Activated T-helper 1 cell treated with anti-CD3 and anti-CD28 coated beads, Interleukin-12 subunit alpha, Interleukin-12 subunit beta, Interleukin-2, Interleukin-4 antibody, amounts not matched to agents 30 ng/mL and 10 ng/mL and 1 ng/mL, durations not matched to agents 14 hours and 24 hours and 36 hours (primary cell): Measurements from ENCODE around the gene REX1BD. TPM values are rescaled to one million over a fixed set of nuclear protein-coding genes. Genes with fewer than 3 reads are reported as not detected.

Source experiments
- DNase-seq: peaks from one replicate; pipeline ENCODE4 v3.0.0; 2021; ENCODE audit warnings: low spot score
- H3K27ac Mint-ChIP-seq: one replicate; pipeline ENCODE4 v1.8.0; 2021; ENCODE audit warnings: mild to moderate bottlenecking, mixed read lengths
- H3K27me3 Mint-ChIP-seq: one replicate; pipeline ENCODE4 v1.8.0; 2022; ENCODE audit warnings: mild to moderate bottlenecking, moderate library complexity, mixed read lengths; ENCODE audit not compliant: insufficient read depth
- H3K36me3 Mint-ChIP-seq: one replicate; pipeline ENCODE4 v1.8.0; 2021; ENCODE audit warnings: low read depth, mixed read lengths
- H3K4me1 Mint-ChIP-seq: one replicate; pipeline ENCODE4 v1.8.0; 2021; ENCODE audit warnings: low read depth, mixed read lengths
- H3K4me3 Mint-ChIP-seq: one replicate; pipeline ENCODE4 v1.8.0; 2021; ENCODE audit warnings: mild to moderate bottlenecking, moderate library complexity, mixed read lengths
- H3K9me3 Mint-ChIP-seq: one replicate; pipeline ENCODE4 v1.8.0; 2021; ENCODE audit warnings: mixed read lengths
- intact Hi-C: fragments of 100-400 bp; cut with micrococcal nuclease; formaldehyde crosslinking; loops from one replicate; pipeline ENCODE4 v1.15.1; 2024
- total RNA-seq: library from RNA; stranded (reverse); gene quantifications from 2 replicates; pipeline ENCODE4 v1.2.3, GENCODE V29; 2022

Gene REX1BD
- total RNA-seq, 1 donor from 2014 or later: 134 TPM

DNA sequence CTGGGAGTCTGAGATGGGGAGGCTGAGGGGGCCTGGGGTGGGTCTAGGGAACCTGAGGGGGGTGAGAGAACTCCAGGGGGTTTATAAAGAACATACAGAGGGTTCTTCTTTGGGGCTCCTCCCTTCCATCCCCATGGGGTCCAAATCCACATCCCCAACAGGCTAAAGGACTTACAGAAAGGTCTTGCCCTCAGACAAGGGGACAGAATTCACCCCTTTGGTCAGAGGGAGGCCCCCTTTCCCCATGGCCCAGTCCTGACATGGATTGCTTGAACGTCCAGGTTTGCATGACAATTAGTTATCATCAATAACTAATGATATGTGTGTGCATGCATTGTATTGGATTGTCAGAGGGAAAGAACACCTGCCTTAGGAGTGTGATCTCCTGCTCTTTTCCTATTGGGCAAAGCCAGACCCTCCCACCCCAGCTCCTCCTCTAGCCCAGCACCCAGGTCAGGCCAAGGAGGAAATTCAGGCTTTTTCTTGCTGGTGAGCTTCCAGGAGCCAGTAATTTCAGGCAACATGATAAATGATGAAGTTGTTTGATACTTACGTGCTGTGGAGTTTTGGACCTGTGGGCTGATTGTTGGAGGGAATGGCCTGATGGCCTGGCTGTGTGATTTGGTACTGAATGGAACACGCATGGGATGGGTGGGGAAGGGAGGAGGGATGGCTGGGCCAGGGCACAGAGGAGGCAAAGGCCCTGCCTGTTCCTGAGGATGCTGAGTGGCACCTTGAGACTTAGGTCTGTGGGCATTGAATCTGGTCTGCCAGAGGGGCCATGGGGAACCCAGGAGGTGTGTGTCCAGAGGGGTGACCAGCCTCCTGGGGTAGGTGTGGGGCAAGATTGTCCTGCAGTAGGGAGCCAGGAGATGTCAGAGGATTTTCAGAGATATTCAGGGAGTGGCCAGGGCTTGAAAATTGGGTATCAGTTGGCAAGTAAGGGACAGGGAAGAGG, 49.4 kb downstream of the REX1BD start:
- Mint-ChIP-seq H3K36me3 (peaks cover 2% of the 10 kb centered on the region), H3K4me3 (peak overlapping the region; percentile 80), H3K9me3 (no peaks in the 10 kb centered on the region), H3K4me1 (peaks cover 22% of the 10 kb centered on the region), H3K27ac (peak overlapping the region; percentile 43), H3K27me3 (peaks cover 5% of the 10 kb centered on the region)
- no peak for DNase-seq
- intact Hi-C loops: loop anchor here (2.0 to 5.0 kb wide), 4 partner anchors 66 to 554 kb away; partner anchors contain the start of genes BORCS8, RAB3A, RFXANK and UBA52

DNA sequence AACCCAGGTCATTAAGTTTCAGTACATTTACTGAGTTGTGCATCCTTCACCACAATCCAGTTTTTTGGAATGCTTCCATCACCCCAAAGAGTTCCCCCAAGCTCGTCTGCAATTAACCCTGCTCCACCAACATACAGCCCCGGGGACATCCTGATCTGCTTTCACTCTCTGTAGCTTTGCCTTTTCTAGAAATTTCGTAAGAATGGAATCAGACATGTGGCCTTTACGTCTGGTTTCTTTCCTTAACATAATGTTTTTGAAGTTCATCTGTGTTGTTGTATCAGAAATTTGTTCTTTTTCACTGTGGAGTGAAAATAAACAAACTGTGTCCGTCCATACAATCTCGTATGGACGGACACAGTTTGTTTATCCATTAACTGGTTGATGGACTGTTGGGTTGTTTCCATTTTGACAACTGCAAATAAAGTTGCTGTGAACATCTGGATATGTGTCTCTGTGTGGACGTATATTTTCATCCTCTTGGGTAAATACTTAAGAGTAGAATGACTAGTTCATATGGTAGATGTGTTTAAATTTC, 51.2 kb downstream of the REX1BD start:
- Mint-ChIP-seq H3K4me1 (peaks cover 19% of the 10 kb centered on the region), H3K36me3 (peaks cover 2% of the 10 kb centered on the region), H3K27ac (no peak overlapping the region), H3K9me3 (no peaks in the 10 kb centered on the region), H3K4me3 (peak overlapping the region; percentile 33), H3K27me3 (peaks cover 3% of the 10 kb centered on the region)
- intact Hi-C loops: loop anchor here (5.0 kb wide), 2 partner anchors 67 to 553 kb away; partner anchors contain the start of genes BORCS8, RFXANK and UBA52
- no peak for DNase-seq

Other genes with a start within 250 kb of the REX1BD start
- 17.9 and 21.5 TPM in 2 replicates for gene PGPEP1, start 248.2 kb upstream of the REX1BD start, total RNA-seq
- gene GDF15, start 202.6 kb upstream of the REX1BD start, total RNA-seq: not detected in 2 replicates
- not detected in 2 replicates for gene LRRC25, start 191.2 kb upstream of the REX1BD start, total RNA-seq
- gene SSBP4, start 169.4 kb upstream of the REX1BD start, total RNA-seq: 135 and 141 TPM in 2 replicates
- gene ISYNA1, start 150.7 kb upstream of the REX1BD start, total RNA-seq: 9.0 and 10.7 TPM in 2 replicates
- gene ELL, start 66.7 kb upstream of the REX1BD start, total RNA-seq: 23.6 and 24.1 TPM in 2 replicates
- 163 and 167 TPM in 2 replicates for gene FKBP8, start 45.2 kb upstream of the REX1BD start, total RNA-seq
- 128 and 133 TPM in 2 replicates for gene KXD1, start 30.9 kb upstream of the REX1BD start, total RNA-seq
- 1,472 and 1,500 TPM in 2 replicates for gene UBA52, start 16.9 kb upstream of the REX1BD start, total RNA-seq
- gene CRLF1, start 18.0 kb downstream of the REX1BD start, total RNA-seq: not detected in 2 replicates
- 0.10 and 0.17 TPM in 2 replicates for gene TMEM59L, start 24.1 kb downstream of the REX1BD start, total RNA-seq
- gene KLHL26, start 48.2 kb downstream of the REX1BD start, total RNA-seq: 12.7 and 16.0 TPM in 2 replicates
- 6.1 and 7.6 TPM in 2 replicates for gene CRTC1, start 94.9 kb downstream of the REX1BD start, total RNA-seq
- gene COMP, start 202.5 kb downstream of the REX1BD start, total RNA-seq: not detected in 2 replicates
- 102 and 113 TPM in 2 replicates for gene UPF1, start 243.2 kb downstream of the REX1BD start, total RNA-seq